Choroid plexus epithelial cell (primary cell): Measurements from ENCODE around the gene KRIT1.

Experiments used
- DNase-seq: peaks from one replicate; pipeline ENCODE4 v3.0.0-alpha.2; 2010; ENCODE audit warnings: low read depth
- H3K4me3 ChIP-seq: 2 replicates; pipeline ENCODE4 v1.5.1; 2011; ENCODE audit warnings: low read depth, mild to moderate bottlenecking, control low read depth, low read length, moderate library complexity
- CTCF ChIP-seq: conservative IDR thresholded peaks from 2 replicates; pipeline ENCODE4 v1.5.1; 2011; ENCODE audit warnings: low read depth, mild to moderate bottlenecking, control low read depth, inconsistent platforms, low read length, moderate library complexity

Gene KRIT1

GRCh38 chr7:92245487-92246359, at the start of gene KRIT1, which contains the start of gene ANKIB1:
KRIT1 (minus strand) TSS chr7:92245914; CDS start chr7:92242135, 3,779 bp downstream.
ANKIB1 (plus strand) TSS chr7:92245974; CDS start chr7:92294979, 49,005 bp downstream.
- peak; percentile 74 for DNase-seq
- H3K4me3 ChIP-seq = peak within 1 kb of the TSS; percentile 75
- no peak for TF ChIP-seq CTCF

- DNase-seq = peak; percentile 33
- H3K4me3 ChIP-seq = no peak overlapping the region
- TF ChIP-seq CTCF = no peak
Measured at GRCh38 chr7:92295391-92295790, 49.7 kb upstream of the KRIT1 start.

- H3K4me3 ChIP-seq = no peak overlapping the region
- peak; percentile 34 for DNase-seq
- TF ChIP-seq CTCF = no peak
Measured at GRCh38 chr7:92293896-92294590, 48.3 kb upstream of the KRIT1 start.

- H3K4me3 ChIP-seq = no peak overlapping the region
- TF ChIP-seq CTCF = no peak
- no peak for DNase-seq
Measured at GRCh38 chr7:92292981-92293380, 47.3 kb upstream of the KRIT1 start.

- no peak overlapping the region for H3K4me3 ChIP-seq
- DNase-seq = no peak
- TF ChIP-seq CTCF = no peak
Measured at GRCh38 chr7:92289321-92289720, 43.6 kb upstream of the KRIT1 start.

- no peak for DNase-seq
Measured at GRCh38 chr7:92282930-92283329, 37.2 kb upstream of the KRIT1 start.

More at GRCh38 chr7:92282930-92283329, 37.2 kb upstream of the KRIT1 start:
- no peak for TF ChIP-seq CTCF
- no peak overlapping the region for H3K4me3 ChIP-seq
